Superior temporal gyrus (tissue), 1 donor: ENCODE measurements around the gene NTRK3.

Experiments
- DNase-seq: peaks from one replicate; pipeline ENCODE4 v3.0.0-alpha.2; 2016; ENCODE audit errors: extremely low spot score

The NTRK3 gene

DNA sequence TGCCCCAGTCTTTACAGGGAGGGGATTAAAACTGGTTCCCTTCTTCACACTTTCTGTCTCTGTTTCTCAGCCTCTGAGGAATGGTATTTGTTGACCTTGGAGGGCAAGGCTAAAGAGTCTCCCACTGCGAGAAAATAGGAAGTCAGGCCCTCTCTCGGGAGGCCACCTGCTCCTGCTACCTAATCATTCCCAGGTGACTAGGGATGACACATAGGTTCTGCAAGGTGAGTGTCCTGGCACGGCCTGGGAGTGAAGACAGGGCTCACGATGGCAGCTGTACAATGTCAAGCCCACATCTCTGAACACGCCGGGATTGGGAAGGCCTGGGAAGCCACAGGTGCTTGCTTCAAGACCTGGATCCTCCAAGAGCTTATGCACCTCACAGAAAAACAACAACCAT, 314.2 kb downstream of the NTRK3 start:
- DNase-seq, result no peak

DNA sequence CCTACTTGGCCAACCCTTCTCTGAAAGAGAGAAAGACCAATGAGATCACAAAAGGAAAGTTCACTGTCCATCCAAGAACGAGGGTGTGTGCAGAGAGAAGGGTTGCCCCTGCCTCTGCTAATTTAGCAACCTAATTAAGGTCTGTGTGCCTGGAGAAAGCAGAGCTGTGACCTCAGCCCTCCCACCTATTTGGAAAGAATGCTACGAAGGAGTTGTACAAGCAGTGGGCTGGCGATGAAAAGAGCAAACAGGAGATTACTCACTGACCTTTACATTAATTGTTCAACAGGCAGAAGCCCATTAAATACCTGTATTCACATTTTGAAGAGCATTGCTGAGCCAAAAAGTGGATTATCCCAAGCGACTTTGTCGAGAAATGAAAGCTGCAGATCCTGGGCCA, 314.9 kb downstream of the NTRK3 start:
- DNase-seq, result no peak

DNA sequence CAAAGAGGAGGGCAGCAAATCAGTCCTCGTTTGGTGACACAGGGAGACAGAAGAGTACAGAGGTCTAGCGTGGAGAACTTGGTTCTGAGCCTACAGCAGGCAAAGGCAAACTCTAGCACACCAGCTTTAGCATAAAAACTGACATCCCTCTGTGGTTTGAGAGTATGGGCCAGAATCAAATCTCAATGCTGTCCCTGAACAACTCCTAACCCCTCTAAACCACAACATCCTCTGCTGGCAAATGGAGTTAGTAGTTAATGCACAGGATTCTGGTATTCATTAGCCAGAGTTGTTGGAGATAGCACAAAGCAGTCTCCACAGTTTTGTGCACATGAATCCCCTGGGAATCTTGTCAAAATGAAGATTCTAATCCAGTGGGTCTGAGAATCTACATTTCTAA, 315.8 kb downstream of the NTRK3 start:
- no peak for DNase-seq

DNA sequence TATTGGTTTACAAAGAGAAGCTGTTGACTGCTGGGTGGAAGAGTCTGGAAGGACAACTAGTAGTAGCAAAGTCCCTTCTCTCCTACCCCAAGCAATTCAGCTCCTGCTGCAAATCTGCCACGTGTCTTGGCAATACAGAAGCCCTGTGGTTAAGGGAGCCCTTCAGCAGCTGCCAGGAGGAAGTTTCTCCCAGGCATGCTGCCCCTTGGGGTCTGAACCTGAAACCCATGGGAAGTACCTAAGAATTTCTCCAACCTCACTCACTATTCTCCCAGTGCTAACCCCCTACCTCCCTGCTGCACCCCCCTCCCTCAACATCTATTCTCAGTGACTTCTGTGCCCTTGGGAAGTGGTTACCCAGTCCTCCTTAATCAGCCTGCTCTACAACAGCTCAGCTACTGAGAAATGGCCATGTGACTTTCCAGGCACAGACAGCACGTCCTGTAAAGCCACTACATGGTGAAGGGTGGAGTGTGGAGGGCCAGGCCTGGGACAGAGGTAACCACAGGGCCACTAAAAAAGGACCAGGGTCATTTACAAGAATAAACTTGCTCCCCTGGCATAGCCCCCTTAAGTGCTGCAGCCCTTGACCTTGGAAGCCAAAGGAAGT, 316.6 kb downstream of the NTRK3 start:
- DNase-seq, result no peak

DNA sequence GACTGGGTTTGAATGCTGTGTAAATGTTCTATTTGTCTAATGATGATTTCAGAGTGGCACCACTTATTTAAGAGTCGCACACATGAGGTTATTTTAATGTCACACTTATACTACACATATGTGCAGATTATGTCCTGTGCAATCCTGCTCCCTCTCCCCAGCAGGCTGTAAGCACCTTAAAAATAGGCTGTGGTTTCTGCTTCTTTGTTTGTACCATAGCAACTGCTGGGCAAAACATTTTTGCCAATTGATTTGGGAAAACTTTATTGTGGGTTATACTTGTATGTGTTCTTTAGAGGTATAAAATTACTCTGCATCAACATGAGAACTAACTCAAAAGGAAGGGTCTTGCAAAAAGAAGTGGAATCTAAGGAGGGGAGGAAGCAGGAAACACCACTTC, 318.5 kb downstream of the NTRK3 start:
- DNase-seq, result no peak

DNA sequence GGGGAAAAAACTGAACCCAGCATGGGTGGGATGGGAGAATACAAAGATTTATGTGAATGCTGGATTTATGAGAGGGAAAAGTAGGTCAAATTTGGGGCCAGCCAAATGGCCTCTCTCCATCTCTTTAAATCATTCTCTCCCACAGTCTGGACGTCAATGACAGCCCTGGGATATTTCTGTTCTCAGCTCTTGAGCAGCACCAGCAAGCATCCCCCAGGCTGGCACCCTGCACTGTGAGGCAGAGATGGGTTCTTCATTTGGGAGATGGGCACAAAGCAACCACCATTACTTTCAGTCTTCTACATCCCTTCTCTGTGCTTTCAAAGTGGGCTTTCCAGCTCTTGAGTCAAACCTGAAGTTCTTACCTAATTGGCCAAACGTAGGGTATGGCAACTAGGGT, 321.0 kb downstream of the NTRK3 start:
- no peak for DNase-seq

DNA sequence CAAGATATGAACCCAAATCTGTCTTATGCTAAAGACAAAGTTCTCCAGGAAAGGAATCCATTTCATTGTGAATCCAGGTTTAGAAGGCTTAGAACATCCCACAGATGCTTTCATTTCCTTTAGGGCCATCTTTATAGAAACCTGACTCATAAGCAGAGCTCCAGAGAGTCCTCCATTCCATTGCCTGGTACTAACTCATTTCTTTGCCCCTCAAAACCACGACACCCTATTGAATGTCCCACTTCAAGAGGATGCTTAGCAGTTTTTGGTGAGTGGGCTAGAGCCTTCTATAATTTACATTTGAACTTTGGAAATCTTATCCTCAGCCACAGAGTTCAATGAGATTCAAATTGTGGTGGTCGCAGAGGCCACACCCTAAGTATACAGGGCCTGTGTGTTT, 325.0 kb downstream of the NTRK3 start:
- no peak for DNase-seq

DNA sequence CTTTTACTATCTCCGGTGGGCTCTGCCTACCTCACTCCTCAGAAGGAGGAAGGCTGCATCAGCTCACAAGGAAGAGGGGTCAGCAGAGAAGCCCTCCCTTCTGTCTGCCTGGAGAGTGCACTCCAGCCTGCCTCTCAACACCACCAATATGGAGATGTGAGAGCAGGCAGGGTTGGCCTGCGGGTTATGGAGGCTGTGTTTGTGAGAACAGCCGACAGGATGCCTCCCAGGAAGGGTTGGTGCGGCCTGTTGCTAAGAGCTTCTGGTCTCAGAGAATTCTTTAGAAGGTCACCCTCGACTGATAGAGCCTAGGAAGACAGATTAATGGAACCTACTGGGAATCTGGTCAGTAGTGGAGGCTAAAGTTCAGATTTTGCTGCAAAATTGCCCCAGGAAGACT, 326.1 kb downstream of the NTRK3 start:
- DNase-seq, result no peak

DNA sequence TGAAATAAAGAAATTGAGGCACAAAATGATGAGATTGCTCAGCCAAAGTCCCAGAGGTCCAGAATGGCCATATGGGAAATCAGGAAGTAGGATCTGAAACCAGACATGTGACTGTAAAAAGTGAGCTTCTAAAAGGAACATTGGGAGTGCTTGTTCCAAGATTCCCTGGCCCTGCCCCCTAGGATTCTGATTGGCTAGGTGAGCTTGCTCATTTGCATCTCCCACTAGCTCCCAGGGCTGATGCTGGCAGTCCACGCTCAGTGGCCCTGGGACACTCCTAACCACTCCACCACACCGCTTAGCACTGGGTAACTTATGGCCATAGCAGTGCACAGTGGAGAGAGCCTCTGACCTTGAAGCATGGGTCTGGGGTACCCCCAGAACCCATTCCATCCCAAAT, 326.7 kb downstream of the NTRK3 start:
- no peak for DNase-seq

DNA sequence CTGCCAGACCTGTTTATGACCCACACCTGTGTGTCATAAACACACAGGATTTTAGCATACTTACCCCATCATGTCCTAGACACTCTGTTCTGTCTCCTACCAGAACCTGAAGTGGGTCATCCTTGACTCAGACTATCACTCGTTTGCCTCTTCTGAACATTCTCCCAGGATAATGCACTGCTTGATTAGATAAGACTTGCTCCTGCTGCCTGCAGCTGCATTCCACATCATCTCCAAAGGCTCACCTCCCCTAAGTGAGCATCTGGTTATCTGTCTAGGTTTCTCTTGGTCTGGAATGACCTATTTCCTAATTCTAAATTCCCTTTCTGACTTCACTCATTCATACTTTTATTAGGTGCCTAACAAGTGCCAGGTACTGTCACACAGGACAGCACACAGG, 332.1 kb downstream of the NTRK3 start:
- DNase-seq, result no peak

DNA sequence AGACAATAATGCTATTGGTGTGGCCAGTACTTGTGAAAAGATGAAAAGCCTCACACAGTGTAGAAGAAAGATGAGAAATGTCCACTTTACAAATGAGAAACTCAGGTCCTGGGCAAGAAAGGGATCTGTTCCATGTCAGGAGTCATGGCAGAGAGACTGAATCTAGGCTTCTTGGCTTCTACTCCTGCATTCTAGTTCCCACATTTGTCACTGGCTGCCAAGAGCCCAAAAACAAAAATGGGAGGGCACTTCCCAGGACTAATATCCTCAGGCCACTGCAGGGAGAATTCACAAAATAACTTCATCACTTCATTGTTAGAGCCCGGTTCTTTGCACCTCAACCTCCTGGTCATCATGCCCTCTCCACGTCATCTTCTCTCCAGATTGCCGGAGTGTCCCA, 337.5 kb downstream of the NTRK3 start:
- no peak for DNase-seq

DNA sequence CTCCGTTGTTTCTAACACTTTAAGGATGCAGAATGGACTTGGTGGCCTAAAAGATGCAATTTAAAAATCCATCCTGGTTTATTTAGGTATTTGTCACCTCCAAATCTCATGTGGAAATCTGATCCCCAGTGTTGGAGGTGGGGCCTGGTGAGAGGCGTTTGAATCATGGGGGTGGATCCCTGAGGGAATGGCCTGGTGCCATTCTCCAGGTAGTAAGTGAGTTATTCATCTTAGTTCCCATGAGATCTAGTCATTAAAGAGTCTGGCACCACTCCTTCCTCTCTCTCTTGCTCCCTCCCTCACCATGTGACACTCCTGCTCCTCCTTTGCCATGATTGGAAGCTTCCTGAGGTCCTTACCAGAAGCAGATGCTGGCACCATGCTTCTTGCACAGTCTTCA, 339.1 kb downstream of the NTRK3 start:
- DNase-seq, result no peak

DNA sequence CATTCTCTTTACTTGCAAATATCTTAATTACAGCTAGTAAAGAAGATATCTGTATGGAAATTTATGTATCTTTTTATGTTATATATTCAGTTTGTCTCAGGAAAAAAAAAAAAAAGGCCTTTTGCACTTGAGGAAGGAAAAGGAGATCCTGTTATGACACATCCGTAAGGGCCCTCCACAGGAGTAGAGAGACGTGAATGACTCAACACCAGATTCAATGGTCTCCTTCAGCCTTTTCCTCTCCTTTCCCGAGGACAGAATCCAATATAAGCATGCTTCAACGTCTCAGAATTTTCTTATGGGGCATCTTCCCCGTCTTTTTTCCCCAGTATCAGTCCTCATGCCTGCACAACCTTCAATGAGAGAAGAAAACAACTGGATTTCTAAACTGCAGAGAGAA, 340.3 kb downstream of the NTRK3 start:
- DNase-seq, result no peak

DNA sequence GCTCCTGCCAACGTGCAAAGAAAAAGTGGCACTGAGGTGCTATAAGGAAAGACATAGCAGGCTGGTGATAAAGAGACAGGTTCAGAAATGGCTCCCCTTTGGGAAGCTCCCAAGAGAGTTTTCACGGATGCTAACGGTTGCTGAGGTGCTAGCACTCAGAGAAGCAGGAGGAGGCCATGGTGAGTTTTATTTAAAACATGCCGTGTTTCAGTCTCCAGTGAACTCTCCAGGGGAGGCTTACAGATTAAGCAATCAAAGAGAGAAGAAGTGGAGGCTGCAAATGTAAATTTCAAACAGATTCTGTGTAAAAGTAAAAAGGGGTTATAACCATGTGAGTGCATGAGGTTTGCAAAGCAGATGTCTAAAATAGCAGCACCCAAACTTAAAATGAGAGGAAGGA, 346.2 kb downstream of the NTRK3 start:
- DNase-seq, result no peak

DNA sequence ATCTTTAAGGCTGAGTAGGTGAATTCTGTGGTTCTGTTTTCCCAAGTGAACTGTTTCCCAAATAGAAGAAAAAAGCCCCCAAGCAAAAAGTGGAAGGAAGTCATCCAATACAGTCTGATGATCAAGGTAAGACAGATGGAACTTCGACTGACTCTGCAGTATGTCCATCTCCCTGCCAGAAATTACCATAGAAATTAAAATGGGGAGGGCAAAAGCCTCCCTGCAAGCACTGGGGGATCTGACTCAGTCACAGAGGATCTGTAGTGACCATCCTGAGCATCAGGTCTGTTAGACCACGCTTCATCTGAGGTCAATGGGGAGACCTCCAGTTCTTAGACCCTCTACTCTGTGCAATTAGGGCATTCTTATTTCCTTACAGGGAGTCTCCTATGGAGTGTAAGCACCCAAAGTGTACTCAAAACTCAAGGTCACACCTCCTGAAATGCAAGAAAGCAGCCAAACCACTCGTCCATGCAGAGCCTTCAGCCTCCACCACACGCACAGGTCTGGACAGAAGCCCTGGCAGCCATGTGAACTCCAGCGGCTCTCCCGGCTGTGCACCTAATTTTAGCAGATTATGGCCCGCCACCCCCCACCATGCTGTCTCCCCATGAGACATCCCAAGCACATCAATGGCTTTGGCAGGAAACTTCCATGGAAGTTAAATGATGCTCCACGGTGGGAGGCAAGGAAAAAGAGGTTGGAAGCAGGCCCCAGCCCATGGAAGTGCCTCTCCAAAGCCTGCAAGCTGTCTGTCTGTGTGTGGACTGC, 348.7 kb downstream of the NTRK3 start:
- no peak for DNase-seq

DNA sequence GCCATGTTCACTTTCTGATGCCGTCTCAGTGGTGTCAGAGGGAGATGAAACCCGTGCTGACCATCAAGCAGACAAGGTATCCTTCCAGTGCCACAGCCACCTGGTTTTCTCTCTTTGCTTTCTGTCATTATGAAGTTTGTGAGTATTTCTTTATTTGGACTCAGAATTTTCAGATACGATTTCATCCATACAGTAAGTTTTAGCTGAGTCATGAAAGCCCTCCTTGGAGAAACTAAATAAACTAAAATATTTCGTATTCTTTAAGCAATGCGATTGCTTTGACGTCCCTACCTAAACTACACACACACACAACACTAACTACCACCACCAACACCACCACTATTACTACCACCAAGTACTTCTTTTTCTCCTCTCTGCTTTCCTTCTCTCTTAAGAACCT, 350.1 kb downstream of the NTRK3 start:
- DNase-seq, result no peak

DNA sequence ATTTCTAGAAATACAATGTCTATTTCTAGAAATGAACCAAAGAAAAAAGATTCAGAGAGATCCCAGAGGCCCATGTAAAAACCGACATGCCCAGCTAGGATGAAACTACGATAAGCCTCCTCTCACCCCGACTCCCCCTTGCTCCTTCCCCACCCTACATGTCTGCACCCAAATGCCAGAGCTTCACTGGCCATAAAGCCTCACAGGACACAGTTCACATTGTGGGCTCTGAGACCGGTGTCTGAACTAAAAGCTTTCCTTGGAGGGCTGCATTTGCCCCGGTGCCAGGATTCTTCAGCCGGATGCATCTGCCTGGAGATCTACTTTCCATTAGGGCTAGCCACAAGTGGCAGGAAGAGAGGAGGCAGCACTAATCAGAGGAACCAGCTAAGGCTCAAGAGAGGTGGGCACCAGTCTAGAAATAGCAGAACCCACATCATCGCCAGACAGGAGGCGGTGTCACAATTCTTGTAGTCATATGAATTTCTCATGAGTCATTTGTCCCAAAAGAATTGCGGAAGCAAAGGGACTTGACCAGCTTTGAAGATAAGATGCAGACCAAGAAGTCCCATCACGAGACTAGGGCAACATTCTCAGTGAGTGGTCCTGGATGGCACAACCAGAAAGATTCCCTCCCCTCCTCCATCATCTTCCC, 353.6 kb downstream of the NTRK3 start:
- DNase-seq, result peak; percentile 58

DNA sequence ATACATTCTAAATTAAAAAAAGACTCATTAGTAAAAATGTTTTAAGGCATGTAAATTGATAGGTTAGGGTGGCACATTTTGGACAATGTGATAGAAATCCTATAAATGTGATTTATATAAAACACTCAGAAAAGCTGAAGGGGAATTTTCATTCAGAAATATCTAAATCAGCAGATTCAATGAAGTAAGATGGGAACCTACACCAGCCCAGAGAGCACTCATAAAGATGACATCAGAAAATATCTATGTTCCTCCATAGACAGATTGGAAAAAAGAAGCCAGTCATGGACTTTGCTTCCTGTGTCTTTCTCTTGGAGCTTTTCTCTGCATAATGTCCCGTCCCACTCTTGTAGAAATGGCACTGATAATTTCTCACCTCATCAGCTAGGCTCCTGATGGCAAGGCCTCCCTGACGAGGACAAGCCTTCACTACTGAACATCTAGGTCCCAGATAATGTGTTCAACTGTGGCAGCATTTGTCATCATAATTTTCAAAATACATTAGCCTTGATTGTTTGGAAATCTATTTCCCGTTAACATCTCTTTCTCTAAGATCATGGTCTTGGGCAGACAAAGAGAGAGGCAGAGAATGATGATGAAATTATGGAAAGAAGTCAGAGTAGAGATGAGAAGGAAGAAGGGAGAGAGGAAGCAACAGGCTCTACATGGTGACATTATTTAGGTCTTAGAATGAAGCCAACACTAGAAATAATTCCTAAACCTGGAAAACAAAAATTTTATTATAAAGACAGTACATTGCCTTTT, 354.4 kb downstream of the NTRK3 start:
- DNase-seq, result no peak

DNA sequence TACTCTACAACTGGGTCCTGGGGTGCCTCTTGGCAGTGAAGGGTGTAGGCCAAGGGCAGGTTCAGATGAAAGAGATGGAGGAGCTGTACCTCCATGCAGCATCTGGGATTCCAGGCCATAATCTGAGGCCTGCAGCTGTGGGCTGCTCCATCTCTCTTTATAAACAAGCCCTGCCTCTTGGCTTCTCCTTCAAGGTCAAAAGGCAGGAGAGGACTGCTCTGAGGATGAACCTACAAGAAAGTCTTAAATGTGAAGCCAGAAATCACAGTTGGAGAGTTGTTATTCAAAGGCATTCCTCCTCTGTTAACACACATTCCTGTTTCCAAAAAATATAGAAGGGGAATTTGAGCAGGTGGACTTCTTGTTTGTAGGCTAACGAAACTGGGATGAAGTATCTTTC, 355.5 kb downstream of the NTRK3 start:
- no peak for DNase-seq

DNA sequence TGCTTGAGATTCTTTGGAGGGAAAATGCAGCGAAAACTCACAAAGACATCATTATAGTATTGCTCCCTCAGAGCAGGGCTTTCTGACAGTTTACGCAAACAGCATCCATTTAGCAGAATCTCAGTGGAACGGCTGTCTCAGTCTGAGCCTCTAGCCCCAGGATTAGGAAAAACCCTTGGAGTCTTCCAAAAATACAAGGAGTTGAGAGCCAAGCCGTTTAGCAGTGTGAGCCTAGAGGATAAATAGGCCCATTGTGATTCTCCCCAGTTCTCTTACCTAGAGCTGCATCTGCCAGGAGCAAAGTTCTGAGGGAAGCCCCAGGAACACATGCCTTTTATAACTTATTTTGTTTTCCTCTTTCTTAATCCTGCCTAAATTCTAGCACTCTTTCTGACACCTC, 359.6 kb downstream of the NTRK3 start:
- peak; percentile 21 for DNase-seq

DNA sequence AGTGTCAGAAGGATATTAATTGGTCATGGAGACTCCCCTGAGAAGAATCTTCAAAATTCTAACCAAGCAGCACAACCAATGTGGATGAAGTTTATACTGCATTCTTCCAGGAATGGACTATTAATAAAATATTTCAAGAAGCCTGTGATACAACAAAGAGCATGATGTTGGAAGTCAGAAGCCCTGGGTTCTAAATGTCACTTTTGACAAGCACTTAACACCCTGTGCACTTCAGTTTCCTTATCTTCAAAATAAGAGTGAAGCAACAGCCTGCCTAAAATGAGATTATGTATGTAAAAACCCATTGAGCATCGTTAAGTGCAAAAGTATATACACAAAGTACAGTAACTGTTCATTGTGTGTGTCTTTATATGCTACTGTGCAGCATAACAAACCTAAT, 369.4 kb downstream of the NTRK3 start:
- no peak for DNase-seq

DNA sequence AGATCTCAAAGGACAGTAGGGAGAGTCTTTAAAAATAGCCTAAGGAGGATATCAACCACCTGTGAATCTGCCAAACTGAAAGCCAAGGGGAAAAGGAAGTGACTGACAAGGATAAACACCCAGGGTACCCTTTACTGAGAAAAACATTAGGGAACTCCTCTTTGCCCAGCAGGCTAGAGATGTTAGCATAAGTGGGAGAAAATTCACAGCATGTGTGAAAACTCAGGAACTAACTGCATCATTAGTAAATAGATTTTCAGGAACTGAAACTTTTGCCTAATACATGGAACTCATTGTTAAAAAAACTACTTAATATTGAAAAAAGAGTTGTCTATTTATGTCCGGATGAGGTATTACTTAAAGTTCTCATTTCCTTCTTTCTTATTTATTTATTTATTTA, 375.5 kb downstream of the NTRK3 start:
- no peak for DNase-seq
